ENCODE results near the gene ERVK3-1. TPM values are rescaled to one million over a fixed set of nuclear protein-coding genes. Genes with fewer than 3 reads are reported as not detected.

The ERVK3-1 gene
- total RNA-seq, 2 donors from 2014 or later = 70.8 to 73.5 TPM

Other genes starting within 250 kb of the ERVK3-1 start
- 1 to 10 TPM; 1.7 to 1.9 TPM for gene ZNF135, start 246.1 kb upstream of the ERVK3-1 start, total RNA-seq
- 10 to 100 TPM; 34.0 to 51.3 TPM for gene ZSCAN18, start 207.1 kb upstream of the ERVK3-1 start, total RNA-seq
- gene ZNF329, start 154.6 kb upstream of the ERVK3-1 start, total RNA-seq = 1 to 10 TPM; 8.0 to 9.8 TPM
- 10 to 100 TPM; 32.1 to 42.8 TPM for gene ZNF274, start 122.3 kb upstream of the ERVK3-1 start, total RNA-seq
- 10 to 100 TPM; 38.6 to 46.6 TPM for gene ZNF544, start 76.5 kb upstream of the ERVK3-1 start, total RNA-seq
- 1 to 10 TPM; 5.6 to 6.9 TPM for gene ZNF8, start 26.4 kb upstream of the ERVK3-1 start, total RNA-seq
- 1 to 10 TPM; 4.0 to 5.0 TPM for gene ZSCAN22, start 21.6 kb downstream of the ERVK3-1 start, total RNA-seq
- gene A1BG, start 48.1 kb downstream of the ERVK3-1 start, total RNA-seq = 10 to 100 TPM; 25.4 to 33.2 TPM
- gene ZNF497, start 57.4 kb downstream of the ERVK3-1 start, total RNA-seq = 1 to 10 TPM; 1.5 to 2.4 TPM
- 1 to 10 TPM; 2.3 to 3.0 TPM for gene ZNF837, start 75.7 kb downstream of the ERVK3-1 start, total RNA-seq
- 1,000 to 10,000 TPM; 1,499 to 1,539 TPM for gene RPS5, start 81.9 kb downstream of the ERVK3-1 start, total RNA-seq
- 1 to 10 TPM in 1 of 2 donors, under 1 TPM in 1; 0.58 to 1.5 TPM for gene RNF225, start 90.3 kb downstream of the ERVK3-1 start, total RNA-seq
- 10 to 100 TPM in 1 of 2 donors, 1 to 10 TPM in 1; 7.5 to 10.4 TPM for gene ZNF584, start 103.3 kb downstream of the ERVK3-1 start, total RNA-seq
- gene ZNF132, start 134.8 kb downstream of the ERVK3-1 start, total RNA-seq = 1 to 10 TPM; 2.6 to 3.5 TPM
- 1 to 10 TPM; 7.7 TPM for gene ZNF324B, start 146.2 kb downstream of the ERVK3-1 start, total RNA-seq
- 1 to 10 TPM; 8.2 to 8.4 TPM for gene ZNF324, start 161.7 kb downstream of the ERVK3-1 start, total RNA-seq
- 1 to 10 TPM; 8.5 TPM for gene ZNF446, start 171.0 kb downstream of the ERVK3-1 start, total RNA-seq
- gene SLC27A5, start 206.6 kb downstream of the ERVK3-1 start, total RNA-seq = 10 to 100 TPM; 12.8 to 17.7 TPM
- 10 to 100 TPM; 10.8 to 12.1 TPM for gene ZBTB45, start 214.4 kb downstream of the ERVK3-1 start, total RNA-seq
- gene TRIM28, start 238.7 kb downstream of the ERVK3-1 start, total RNA-seq = 100 to 1,000 TPM; 351 to 473 TPM
- 10 to 100 TPM; 80.3 to 91.8 TPM for gene CHMP2A, start 249.7 kb downstream of the ERVK3-1 start, total RNA-seq

Data from activated T-cell treated with anti-CD3 and anti-CD28 coated beads, Interleukin-2, amount 50 U/mL, for 72 hours (primary cell).